GM18517 (cell line): ENCODE results near the gene CRYBA2.

ENCODE experiments used
- ATAC-seq: cut with Tn5 transposase; IDR thresholded peaks from one replicate; pipeline ENCODE4 v1.9.1; 2021; ENCODE audit warnings: mild to moderate bottlenecking, moderate library complexity; ENCODE audit not compliant: unreplicated experiment

Gene CRYBA2

GRCh38 chr2:219023045-219023605, 29.9 kb upstream of the CRYBA2 start:
- no peak for ATAC-seq

GRCh38 chr2:219022616-219023015, 29.4 kb upstream of the CRYBA2 start:
- no peak for ATAC-seq

- no peak for ATAC-seq
Measured at GRCh38 chr2:219022041-219022440, 28.8 kb upstream of the CRYBA2 start.

- ATAC-seq: no peak
Measured at GRCh38 chr2:219021591-219021990, 28.4 kb upstream of the CRYBA2 start.

- ATAC-seq: no peak
Measured at GRCh38 chr2:219020604-219021365, 27.6 kb upstream of the CRYBA2 start.

- no peak for ATAC-seq
Measured at GRCh38 chr2:219019436-219019835, 26.2 kb upstream of the CRYBA2 start.

GRCh38 chr2:219018726-219019125, 25.5 kb upstream of the CRYBA2 start:
- no peak for ATAC-seq

GRCh38 chr2:219018286-219018685, 25.1 kb upstream of the CRYBA2 start:
- no peak for ATAC-seq

GRCh38 chr2:219017201-219017931, 24.1 kb upstream of the CRYBA2 start:
- ATAC-seq: no peak

- ATAC-seq: no peak
Measured at GRCh38 chr2:219016721-219017120, 23.5 kb upstream of the CRYBA2 start.

GRCh38 chr2:219010873-219011272, 17.7 kb upstream of the CRYBA2 start:
- no peak for ATAC-seq

GRCh38 chr2:219010162-219010756, 17.0 kb upstream of the CRYBA2 start:
- ATAC-seq: no peak

GRCh38 chr2:219009294-219009693, 16.1 kb upstream of the CRYBA2 start:
- ATAC-seq: no peak

GRCh38 chr2:219003979-219004378, 10.8 kb upstream of the CRYBA2 start:
- ATAC-seq: no peak

GRCh38 chr2:219003267-219003634, 10.0 kb upstream of the CRYBA2 start:
- ATAC-seq: no peak

GRCh38 chr2:219002395-219003266, 9.4 kb upstream of the CRYBA2 start:
- ATAC-seq: no peak

- no peak for ATAC-seq
Measured at GRCh38 chr2:219001577-219002394, 8.6 kb upstream of the CRYBA2 start.

- ATAC-seq: no peak
Measured at GRCh38 chr2:219001100-219001576, 7.9 kb upstream of the CRYBA2 start.

GRCh38 chr2:219000569-219000960, 7.3 kb upstream of the CRYBA2 start:
- ATAC-seq: no peak
